Activated naive CD4-positive, alpha-beta T cell (primary cell): Measurements from ENCODE around the gene SCGN.
"Not testable (repeated sequence)": the region's sequence is repeated elsewhere in the genome, so short reads cannot be mapped to it uniquely, and the experiment has no call there.

ENCODE experiments used
- DNase-seq, 4 experiments: peaks; one replicate each; lab custom pipeline; 2025; lab: John Stamatoyannopoulos, UW

Gene SCGN

DNA sequence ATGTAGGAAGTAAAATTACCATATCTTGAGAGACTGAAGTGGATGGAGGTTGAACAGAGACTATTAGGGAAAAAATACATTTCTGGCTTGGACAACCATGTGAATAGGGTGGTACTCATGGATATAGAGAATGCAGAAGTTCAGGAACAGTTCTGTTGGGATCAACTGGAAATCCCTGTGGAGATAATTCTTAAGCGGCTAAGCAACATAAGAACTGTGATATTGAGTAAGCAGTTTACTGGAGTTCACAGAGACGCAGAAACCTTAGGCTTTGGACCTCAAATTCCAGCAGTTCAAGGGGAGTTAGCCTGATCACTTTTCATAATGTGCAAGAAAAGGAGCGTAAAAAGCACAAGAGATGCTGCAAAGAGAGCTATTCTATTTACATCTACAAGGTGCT is 78.9 kb downstream of the SCGN start:
- DNase-seq, result no peak

DNA sequence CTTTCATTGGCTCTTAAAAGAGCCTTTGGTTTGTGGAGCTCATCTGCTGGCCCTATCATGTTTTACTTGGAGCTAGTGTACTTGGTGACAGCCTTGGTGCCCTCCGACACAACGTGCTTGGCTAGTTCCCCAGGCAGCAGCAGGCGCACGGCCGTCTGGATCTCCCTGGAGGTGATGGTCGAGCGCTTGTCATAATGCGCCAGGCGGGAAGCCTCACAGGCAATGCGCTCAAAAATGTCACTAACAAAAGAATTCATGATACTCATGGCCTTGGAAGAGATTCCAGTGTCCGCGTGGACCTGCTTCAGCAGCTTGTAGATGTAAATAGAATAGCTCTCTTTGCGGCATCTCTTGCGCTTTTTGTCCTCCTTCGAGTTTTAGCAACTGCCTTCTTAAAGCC is 79.7 kb downstream of the SCGN start:
- DNase-seq, result no peak

DNA sequence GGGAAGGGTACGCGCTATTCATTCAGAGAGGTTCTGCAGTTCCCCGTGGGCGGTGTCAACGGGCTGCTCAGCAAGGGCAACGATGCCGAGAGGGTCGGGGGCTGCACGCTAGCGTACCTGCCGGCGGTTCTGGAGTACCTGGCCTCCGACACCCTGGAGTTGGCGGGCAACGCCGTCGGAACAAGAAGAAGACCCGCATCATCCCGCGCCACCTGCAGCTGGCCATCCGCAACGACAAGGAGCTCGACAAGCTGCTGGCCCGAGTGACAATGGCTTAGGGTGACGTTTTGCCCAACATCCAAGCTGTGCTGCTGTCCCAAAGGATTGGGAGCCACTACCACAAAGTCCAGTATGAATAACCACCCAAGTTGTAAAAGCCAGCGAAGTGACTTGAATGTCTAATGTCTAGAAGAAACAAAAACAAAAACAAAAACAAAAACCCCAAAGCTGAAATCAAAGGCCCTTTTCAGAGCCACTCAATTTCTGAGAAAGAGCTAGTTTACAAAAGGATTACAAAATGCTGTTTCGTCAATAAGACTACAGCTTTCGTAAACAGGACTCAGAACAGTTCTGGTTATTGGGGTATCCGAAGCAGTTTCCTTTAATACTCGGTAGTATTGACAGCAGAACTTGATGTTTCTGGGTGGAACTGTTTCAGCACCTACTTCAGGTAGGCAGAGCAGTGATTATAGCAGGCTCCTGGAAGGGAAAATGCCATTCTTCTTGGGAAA is 80.6 kb downstream of the SCGN start:
- no peak for DNase-seq

DNA sequence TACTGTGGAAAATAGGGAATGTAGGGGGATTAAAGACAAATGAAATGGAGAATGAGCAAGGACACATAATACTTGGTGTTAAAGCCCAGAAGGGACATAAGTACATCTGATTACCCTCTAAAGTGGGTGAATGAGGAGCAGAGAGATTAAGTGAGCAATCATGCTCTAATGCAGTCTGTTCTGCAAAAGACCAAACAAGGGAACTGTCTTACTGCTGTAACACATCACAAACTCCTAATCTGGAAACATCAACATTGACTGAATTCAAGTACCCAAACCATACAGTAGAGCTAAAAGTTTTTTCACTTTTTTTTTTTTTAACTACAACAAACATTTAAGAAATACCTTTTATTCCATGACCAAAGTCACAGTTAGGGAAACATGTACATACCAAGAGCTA is 83.2 kb downstream of the SCGN start:
- no peak for DNase-seq

DNA sequence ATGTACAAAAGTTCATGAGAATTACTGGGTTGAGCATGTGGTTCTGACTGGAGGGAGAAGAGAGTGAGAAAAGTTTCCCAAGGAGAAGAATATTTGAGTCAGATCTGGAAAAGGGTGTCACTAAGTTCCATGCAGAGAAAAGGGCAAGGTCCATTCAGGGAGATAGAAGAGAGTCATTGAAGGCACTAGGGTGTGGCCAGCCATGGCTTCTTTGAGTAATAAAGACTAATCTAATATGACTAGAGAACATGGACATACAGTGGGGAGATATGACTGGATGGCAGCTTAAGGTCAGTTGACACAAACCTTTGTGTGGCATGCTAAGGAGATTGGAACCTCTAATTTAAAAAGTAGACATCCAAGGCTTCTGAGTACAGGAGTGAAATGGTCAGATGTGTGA is 91.9 kb downstream of the SCGN start:
- DNase-seq, result no peak

DNA sequence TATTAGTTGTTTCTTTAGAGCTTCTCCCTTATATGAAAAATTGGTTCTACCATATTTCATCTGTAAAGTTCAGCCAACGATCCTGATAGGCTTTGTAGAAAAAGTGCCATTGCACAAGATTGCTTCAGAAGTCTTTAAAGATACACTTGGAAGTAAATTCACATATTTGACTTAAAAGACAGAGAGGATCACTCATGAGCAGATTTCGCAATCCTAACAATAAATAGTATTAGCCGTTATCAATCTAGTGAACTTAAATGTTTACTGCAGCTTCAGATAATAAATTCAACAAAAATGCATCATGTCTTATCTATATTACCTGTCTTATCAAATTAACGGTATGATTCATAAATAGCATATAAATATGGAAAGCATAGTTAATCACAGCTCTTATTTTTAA is 93.8 kb downstream of the SCGN start:
- DNase-seq, result no peak

DNA sequence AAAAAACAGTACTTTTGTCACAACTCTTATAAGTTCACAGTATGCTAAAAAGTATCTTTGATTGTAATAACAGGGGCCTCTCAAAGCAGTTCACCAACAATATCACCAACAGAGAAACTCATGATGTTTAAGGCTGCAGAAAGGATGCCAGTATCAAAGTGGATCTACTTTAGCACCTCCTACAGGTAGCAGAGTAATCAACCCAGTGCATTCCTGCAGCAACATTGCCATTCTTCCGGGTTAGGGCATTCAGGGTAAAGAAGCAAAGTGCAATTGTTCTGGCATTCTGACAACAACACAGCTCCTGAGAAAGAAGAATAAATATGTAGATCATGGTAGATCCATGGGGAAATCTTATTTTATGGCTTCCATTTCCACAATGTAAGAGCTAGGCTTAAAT is 95.0 kb downstream of the SCGN start:
- DNase-seq, result no peak

DNA sequence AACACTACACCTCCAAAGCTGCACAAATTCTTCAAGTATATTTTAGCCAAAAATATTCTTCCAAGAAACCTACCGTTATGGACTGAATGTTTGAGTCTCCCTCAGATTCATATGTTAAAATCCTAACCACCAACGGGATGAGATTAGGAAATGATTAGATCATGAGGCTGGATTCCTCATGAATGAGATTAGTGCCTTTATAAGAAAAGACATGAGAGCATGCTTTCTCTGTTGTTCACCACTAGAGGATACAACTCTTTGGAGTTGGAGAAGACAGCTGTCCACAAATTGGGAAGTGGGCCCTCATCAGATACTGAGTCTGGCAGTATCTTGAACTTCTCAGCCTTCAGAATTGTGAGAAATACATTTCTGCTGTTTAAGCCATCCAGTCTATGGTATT is 95.5 kb downstream of the SCGN start:
- no peak for DNase-seq

DNA sequence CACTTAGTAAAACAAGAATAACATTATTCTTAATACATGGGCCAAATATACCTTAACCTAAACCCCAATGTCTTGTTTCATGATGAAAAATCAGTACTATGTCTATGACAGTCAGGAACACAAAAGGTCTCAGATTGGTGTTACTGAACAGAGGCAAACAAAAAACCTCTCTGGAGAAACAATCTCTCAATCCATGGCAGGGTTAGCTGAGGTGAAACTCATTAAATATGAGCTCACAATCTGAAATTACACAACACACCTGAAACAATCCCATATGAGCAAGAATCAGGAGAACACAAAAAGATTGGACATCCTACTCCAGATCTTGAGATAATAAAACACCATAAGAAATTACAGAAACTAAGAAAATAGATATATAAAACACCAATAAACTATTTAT is 96.0 kb downstream of the SCGN start:
- no peak for DNase-seq

DNA sequence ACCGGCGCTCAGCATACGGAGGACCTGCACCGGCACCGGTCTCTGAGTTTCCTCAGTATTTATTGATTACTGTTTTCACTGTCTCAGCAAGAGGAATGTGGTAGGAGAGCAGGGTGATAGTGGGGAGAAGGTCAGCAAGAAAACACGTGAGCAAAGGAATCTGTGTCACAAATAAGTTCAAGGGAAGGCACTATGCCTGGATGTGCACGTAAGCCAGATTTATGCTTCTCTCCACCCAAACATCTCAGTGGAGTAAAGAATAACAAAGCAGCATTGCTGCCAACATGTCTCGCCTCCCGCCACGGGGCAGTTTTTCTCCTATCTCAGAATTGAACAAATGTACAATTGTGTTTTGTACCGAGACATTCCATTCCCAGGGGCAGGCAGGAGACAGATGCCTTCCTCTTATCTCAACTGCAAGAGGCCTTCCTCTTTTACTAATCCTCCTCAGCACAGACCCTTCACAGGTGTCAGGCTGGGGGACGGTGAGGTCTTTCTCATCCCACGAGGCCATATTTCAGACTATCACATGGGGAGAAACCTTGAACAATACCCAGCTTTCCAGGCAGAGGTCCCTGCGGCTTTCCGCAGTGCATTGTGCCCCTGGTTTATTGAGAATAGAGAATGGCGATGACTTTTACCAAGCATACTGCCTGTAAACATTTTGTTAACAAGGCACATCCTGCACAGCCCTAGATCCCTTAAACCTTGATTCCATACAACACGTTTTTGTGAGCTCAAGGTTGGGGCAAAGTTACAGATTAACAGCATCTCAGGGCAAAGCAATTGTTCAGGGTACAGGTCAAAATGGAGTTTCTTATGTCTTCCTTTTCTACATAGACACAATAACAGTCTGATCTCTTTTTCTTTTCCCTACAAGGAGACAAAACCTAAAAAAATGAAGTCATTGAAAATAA is 96.8 kb downstream of the SCGN start:
- not testable (repeated sequence) for DNase-seq

DNA sequence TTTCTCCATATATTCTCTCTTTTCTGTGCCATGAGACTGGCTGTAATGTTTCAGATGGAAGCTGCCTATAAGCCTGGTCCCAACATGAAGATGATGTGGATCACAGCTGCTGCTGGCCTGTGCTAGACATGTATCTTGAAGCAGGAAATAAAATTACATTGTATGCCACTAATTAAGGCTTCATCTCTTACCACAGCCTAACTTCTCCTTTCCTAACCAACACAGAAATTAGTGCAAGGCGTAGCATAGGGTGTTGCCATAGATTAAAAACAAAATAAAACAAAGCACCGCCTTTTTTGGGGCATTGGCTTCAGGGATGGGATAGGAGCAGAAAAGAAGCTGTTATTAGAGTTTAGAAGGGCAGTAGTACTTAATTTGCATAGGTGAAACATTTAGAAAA is 97.8 kb downstream of the SCGN start:
- no peak for DNase-seq

DNA sequence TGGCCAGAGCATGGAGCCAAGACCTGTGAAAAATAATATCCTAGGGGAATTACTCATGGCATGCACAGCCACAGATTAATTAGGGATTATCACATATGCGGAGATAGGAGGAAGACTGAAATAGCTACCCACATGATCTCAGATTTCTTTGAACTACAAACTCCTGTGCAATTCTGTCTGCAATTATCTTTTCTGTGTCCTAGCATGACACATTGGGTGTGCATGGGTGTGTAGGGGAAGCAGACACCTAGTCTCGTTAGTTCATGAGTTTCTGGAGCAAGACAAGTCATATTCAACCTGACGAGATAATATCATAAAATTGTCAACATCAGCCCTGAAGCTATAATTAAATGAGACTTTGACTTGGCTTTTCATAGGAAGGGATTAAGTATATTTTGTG is 98.9 kb downstream of the SCGN start:
- no peak for DNase-seq
